H7 (cell line): ENCODE data around the gene MAPK8IP1. TPM values are rescaled to one million over a fixed set of nuclear protein-coding genes. Genes with fewer than 3 reads are reported as not detected.
"Not testable (repeated sequence)": the region's sequence is repeated elsewhere in the genome, so short reads cannot be mapped to it uniquely, and the experiment has no call there.

ENCODE experiments used
- DNase-seq: peaks from one replicate; pipeline ENCODE4 v3.0.0; 2012
- H3K27me3 ChIP-seq: 2 replicates; pipeline ENCODE4 v1.6.0; 2011; ENCODE audit warnings: mild to moderate bottlenecking, low read length; ENCODE audit not compliant: control insufficient read depth, insufficient read depth
- H3K36me3 ChIP-seq: replicated peaks from 2 replicates; pipeline ENCODE4 v1.5.1; 2011; ENCODE audit warnings: low read length; ENCODE audit not compliant: control insufficient read depth, insufficient read depth
- H3K4me3 ChIP-seq: 2 replicates; pipeline ENCODE4 v1.5.1; 2011; ENCODE audit warnings: low read depth, mild to moderate bottlenecking, control low read depth, low read length, moderate library complexity; ENCODE audit not compliant: insufficient read depth
- total RNA-seq: library from RNA; depleted of rRNA; stranded (reverse); fragments of >200 nt; shearing (Covaris generic); gene quantifications from 2 replicates; pipeline ENCODE4 v1.2.3, GENCODE V29; 2014

Gene MAPK8IP1
- total RNA-seq, 1 experiment from 2014 or later, result 15.3 TPM

- H3K4me3 ChIP-seq, result no peak overlapping the region
- no peaks in the 10 kb centered on the region; the same call in 1 of the 2 replicates for H3K27me3 ChIP-seq
- DNase-seq, result no peak
- H3K36me3 ChIP-seq, result no peaks in the 10 kb centered on the region
Observed at GRCh38 chr11:45892856-45893255, 7.4 kb downstream of the MAPK8IP1 start.

GRCh38 chr11:45894555-45895247 is 9.2 kb downstream of the MAPK8IP1 start:
- peak; percentile 14 for DNase-seq
- Histone ChIP-seq H3K36me3 (no peaks in the 10 kb centered on the region), H3K27me3 (no peaks in the 10 kb centered on the region; the same call in 1 of the 2 replicates), H3K4me3 (no peak overlapping the region)

GRCh38 chr11:45895553-45896259 is 10.3 kb downstream of the MAPK8IP1 start:
- Histone ChIP-seq H3K27me3 (peaks cover 4% of the 10 kb centered on the region), H3K4me3 (no peak overlapping the region), H3K36me3 (no peaks in the 10 kb centered on the region)
- peak; percentile 56 for DNase-seq

DNA sequence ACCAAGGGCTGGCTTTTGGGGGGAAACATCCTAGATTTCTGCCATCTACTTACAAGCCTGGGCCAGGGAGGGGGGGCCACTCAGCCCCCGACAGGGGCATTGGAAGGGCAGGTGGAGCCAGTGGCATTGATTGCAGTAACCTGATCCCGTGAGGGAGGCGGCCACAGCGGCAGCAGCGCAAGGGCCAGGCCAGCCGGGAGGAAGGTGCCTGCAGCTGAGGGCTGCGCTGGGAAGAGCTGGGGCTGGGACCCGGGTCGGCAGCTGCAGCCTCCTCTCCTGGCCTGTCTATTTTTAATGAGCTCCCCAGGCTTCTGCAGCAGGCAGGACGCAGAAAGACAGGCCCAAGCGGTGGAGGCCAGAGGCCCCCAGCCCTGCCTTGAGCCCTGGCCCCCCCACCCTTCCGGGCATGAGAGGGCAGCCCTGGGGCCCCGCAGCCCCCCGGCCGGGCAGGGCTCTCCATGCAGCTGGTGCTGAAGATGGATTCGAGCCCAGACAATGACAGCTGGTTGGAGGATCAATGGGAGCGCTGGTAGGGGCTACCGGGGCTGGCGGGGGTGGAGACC is 11.1 kb downstream of the MAPK8IP1 start:
- Histone ChIP-seq H3K4me3 (no peak overlapping the region), H3K36me3 (no peaks in the 10 kb centered on the region), H3K27me3 (peaks cover 6% of the 10 kb centered on the region)
- DNase-seq, result peak; percentile 94

- Histone ChIP-seq H3K27me3 (peaks cover 6% of the 10 kb centered on the region), H3K4me3 (no peak overlapping the region), H3K36me3 (no peaks in the 10 kb centered on the region)
- peak; percentile 54 for DNase-seq
Observed at GRCh38 chr11:45897556-45897955, 12.1 kb downstream of the MAPK8IP1 start.

GRCh38 chr11:45899086-45899447 is 13.6 kb downstream of the MAPK8IP1 start:
- Histone ChIP-seq H3K27me3 (peaks cover 6% of the 10 kb centered on the region), H3K36me3 (peaks cover 6% of the 10 kb centered on the region), H3K4me3 (no peak overlapping the region; the same call in 1 of the 2 replicates)
- no peak for DNase-seq

DNA sequence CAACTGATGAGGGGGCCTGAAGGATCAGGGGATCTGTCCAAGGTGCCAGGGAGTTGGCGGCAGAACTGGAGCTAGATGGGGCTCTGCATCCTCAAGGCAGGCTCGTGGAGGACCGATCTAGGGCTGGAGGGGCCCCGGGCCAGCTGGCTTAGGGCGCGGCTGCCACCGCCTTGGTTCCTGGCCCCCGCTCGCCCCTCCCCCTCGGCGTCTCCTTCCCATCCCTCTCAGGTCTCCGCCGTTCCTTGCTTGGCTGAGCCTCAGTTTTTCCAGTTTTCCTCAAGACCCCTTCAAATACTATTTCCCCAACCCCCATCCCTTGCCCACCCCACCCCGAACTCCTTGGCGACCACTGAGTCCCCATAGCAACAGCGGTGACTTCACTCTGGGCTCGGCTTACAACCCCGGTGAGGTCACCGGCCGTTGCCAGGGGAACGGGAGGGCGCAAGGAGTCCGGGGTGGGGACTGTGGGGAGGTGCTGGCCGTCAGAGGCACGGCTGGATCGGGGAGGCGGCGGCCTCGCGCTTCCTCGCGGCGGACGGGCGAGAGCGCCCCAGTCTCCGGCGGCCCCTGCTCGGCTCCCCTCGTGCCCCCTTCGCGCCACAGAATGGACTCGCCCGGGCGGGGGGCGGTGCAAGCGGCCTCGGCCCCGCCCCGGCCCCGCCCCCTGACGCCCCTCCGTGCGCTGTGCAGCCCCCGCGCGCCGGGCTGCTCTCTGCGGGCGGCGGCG is 14.2 kb downstream of the MAPK8IP1 start:
- Histone ChIP-seq H3K4me3 (peak overlapping the region; percentile 57), H3K27me3 (peaks cover 6% of the 10 kb centered on the region), H3K36me3 (peaks cover 9% of the 10 kb centered on the region)
- DNase-seq, result peak; percentile 98

DNA sequence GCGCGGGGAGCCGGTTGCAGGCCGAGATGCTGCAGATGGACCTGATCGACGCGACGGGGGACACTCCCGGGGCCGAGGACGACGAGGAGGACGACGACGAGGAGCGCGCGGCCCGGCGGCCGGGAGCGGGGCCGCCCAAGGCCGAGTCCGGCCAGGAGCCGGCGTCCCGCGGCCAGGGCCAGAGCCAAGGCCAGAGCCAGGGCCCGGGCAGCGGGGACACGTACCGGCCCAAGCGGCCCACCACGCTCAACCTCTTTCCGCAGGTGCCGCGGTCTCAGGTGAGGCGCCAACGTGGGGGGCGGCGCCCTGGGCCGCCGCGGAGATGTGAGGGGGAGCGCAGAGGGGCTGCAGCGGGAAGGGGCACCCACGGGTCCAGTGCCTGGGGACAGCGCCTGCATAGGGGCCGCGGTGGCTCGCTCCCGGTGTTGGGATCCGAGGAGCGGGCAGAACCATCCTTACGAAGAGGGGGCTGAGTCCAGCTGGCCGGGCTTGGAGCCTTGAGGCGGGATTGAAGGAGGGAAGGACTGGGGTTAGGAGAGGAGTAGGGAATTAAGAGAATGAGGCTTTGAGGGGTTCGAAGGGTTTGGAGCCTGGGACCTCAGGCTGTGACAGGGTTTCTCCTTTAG is 14.8 kb downstream of the MAPK8IP1 start:
- peak overlapping the region; percentile 57 for H3K4me3 ChIP-seq
- not testable (repeated sequence) for H3K27me3 ChIP-seq, H3K36me3 ChIP-seq
- peak; percentile 79 for DNase-seq

GRCh38 chr11:45900916-45901617 is 15.6 kb downstream of the MAPK8IP1 start:
- Histone ChIP-seq H3K4me3 (peak overlapping the region; percentile 57; the same call in 1 of the 2 replicates), H3K36me3 (peaks cover 9% of the 10 kb centered on the region), H3K27me3 (peaks cover 6% of the 10 kb centered on the region)
- peak; percentile 67 for DNase-seq

DNA sequence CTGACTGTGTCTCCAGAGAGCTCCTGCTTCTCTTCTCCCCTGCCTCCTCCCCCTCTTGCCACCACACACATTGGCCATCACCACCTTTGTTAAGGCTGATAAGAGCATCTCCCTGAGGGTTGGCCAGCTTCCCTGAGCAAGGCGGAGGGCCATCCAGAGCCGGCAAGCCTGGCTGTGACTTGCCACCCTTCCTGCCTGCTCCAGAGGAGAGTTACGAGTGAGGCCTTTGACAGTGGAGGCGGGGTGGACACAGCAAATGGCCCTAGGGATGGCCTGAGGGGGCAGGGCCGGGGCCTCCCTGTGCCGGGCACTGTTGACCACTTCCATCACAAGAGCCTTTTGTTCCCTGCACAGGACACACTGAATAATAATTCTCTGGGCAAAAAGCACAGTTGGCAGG is 16.2 kb downstream of the MAPK8IP1 start:
- H3K27me3 ChIP-seq, result peaks cover 6% of the 10 kb centered on the region
- H3K36me3 ChIP-seq, result peaks cover 9% of the 10 kb centered on the region
- peak; percentile 41 for DNase-seq
- no peak overlapping the region for H3K4me3 ChIP-seq

GRCh38 chr11:45902452-45903380 is 17.3 kb downstream of the MAPK8IP1 start:
- peak; percentile 55 for DNase-seq
- H3K27me3 ChIP-seq, result peaks cover 6% of the 10 kb centered on the region
- no peak overlapping the region for H3K4me3 ChIP-seq
- H3K36me3 ChIP-seq, result peaks cover 9% of the 10 kb centered on the region

DNA sequence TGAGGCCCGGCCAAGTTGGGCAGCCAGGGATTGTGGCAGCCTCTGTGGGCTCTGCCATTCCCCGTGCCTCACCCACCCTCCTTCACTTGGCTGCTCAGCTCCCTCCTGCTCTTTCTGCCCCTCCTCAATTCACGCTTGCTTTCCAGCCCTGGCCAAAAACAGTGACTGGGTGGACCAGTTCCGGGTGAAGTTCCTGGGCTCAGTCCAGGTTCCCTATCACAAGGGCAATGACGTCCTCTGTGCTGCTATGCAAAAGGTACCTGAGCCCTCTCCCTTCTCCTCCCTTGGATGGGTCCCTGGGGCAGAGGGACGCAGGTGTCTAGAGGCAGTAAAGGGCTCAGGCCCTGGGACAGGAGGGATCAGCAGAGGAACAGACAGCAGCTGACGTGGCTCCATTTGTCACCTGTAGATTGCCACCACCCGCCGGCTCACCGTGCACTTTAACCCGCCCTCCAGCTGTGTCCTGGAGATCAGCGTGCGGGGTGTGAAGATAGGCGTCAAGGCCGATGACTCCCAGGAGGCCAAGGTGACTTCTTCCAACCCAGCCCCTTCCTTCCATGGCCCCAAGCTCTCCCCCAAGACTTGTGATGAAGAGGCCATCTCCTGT is 19.0 kb downstream of the MAPK8IP1 start:
- H3K36me3 ChIP-seq, result peaks cover 9% of the 10 kb centered on the region

DNA sequence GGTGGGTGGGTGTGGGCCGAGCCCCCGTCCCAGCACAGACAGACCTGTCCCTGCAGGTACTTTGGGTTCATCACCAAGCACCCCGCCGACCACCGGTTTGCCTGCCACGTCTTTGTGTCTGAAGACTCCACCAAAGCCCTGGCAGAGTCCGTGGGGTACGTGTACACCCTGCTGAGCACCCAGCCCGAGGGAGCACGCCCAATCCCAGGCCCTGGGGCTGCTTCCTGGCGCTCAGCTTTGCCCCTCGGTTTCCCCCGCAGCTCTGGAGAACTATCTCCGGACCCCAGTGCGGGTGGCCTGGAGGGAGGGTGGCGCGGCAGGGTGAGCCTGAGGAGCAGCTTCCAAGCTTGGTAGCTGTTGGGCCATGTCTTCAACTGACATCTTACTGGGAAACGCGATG is 19.6 kb downstream of the MAPK8IP1 start:
- H3K27me3 ChIP-seq, result peaks cover 6% of the 10 kb centered on the region
- peaks cover 9% of the 10 kb centered on the region for H3K36me3 ChIP-seq
- DNase-seq, result no peak
- no peak overlapping the region for H3K4me3 ChIP-seq

More for the DNA sequence above, 19.0 kb downstream of the MAPK8IP1 start:
- DNase-seq, result no peak
- no peak overlapping the region for H3K4me3 ChIP-seq
- peaks cover 6% of the 10 kb centered on the region for H3K27me3 ChIP-seq
